Lower leg skin (tissue), 4 donors: Measurements from ENCODE around the gene NUAK1. TPM values are rescaled to one million over a fixed set of nuclear protein-coding genes. Genes with fewer than 3 reads are reported as not detected.

Experiments used
- DNase-seq, 2 donors: peaks; one replicate each; pipeline ENCODE4 v3.0.0-alpha.2; 2019; ENCODE audit warnings: low spot score in 2 of 2
- H3K4me3 ChIP-seq: fragments of 200-600 bp; sonication (generic); 2 replicates; pipeline ENCODE4 v1.5.1; 2017; ENCODE audit warnings: mild to moderate bottlenecking, low read depth; ENCODE audit not compliant: poor library complexity, severe bottlenecking
- CTCF ChIP-seq, 3 donors: fragments of 450-650 bp; IDR thresholded peaks; one replicate each; pipeline ENCODE4 v1.5.1; 2016; ENCODE audit warnings: antibody characterized with exemption in 3 of 3, mild to moderate bottlenecking in 3 of 3, moderate library complexity in 2 of 3
- POLR2A ChIP-seq, 2 donors: fragments of 450-650 bp; IDR thresholded peaks; one replicate each; pipeline ENCODE4 v1.6.1; 2016 to 2017; ENCODE audit warnings: antibody characterized with exemption in 2 of 2, mild to moderate bottlenecking in 1 of 2, moderate library complexity in 1 of 2
- whole genome bisulfite sequencing, 2 donors: methylation state at CpG; one replicate each; pipeline ENCODE4 v1.1.5; 2018; 5-methylcytosine and 5-hydroxymethylcytosine counted together
- intact Hi-C: fragments of 100-400 bp; cut with DNase I; formaldehyde crosslinking; loops from one replicate; pipeline ENCODE4 v1.15.0; 2023; ENCODE audit warnings: low total_unique reads
- total RNA-seq, 4 donors: library from RNA; depleted of rRNA; stranded (reverse); fragments of >200 nt; gene quantifications; one replicate each; pipeline ENCODE4 v1.1.0, GENCODE V29; 2016

Gene NUAK1
- total RNA-seq, 4 donors from 2014 or later = 23.9 to 66.1 (median 42.3) TPM

GRCh38 chr12:106126441-106127337 lies 12.1 kb downstream of the NUAK1 start:
- no peak overlapping the region for H3K4me3 ChIP-seq
- WGBS, 2 donors = 89 to 96% methylated on average over 2 of the region's 2 CpGs
- intact Hi-C loops = no loop called here
- TF ChIP-seq POLR2A (IDR thresholded peaks at IDR 0.05) = no peak
- peak; percentile 67 to 79 for DNase-seq

GRCh38 chr12:106125351-106126095 lies 13.2 kb downstream of the NUAK1 start:
- intact Hi-C loops = no loop called here
- no peak overlapping the region for H3K4me3 ChIP-seq
- peak in 1 of 2 donors; percentile 45 for DNase-seq
- 84 to 85% methylated on average over 9 of the region's 9 CpGs for WGBS, 2 donors
- TF ChIP-seq CTCF (IDR thresholded peaks at IDR 0.05) (no peak), POLR2A (IDR thresholded peaks at IDR 0.05) (no peak)

GRCh38 chr12:106123551-106124081 lies 15.1 kb downstream of the NUAK1 start:
- peak; percentile 60 to 85 for DNase-seq
- WGBS, 2 donors = 62 to 65% methylated on average over 10 of the region's 10 CpGs
- no peak for TF ChIP-seq CTCF (IDR thresholded peaks at IDR 0.05)
- no peak for TF ChIP-seq POLR2A (IDR thresholded peaks at IDR 0.05)
- H3K4me3 ChIP-seq = no peak overlapping the region
- intact Hi-C loops = no loop called here

- intact Hi-C loops = no loop called here
- TF ChIP-seq CTCF (IDR thresholded peaks at IDR 0.05) = no peak
- no peak for TF ChIP-seq POLR2A (IDR thresholded peaks at IDR 0.05)
- WGBS, 2 donors = 71 to 77% methylated on average over 5 of the region's 5 CpGs
- no peak overlapping the region for H3K4me3 ChIP-seq
- no peak for DNase-seq
These were observed 15.6 kb downstream of the NUAK1 start for GRCh38 chr12:106123110-106123509.

GRCh38 chr12:106122004-106122403 lies 16.8 kb downstream of the NUAK1 start:
- intact Hi-C loops = no loop called here
- 87 to 95% methylated on average over 3 of the region's 3 CpGs for WGBS, 2 donors
- TF ChIP-seq CTCF (IDR thresholded peaks at IDR 0.05) (no peak), POLR2A (IDR thresholded peaks at IDR 0.05) (no peak)
- no peak overlapping the region for H3K4me3 ChIP-seq
- no peak for DNase-seq
